Vein endothelial cell (primary cell): Measurements from ENCODE around the gene ROCK2. TPM values are rescaled to one million over a fixed set of nuclear protein-coding genes. Genes with fewer than 3 reads are reported as not detected.

Experiments used
- small RNA-seq: library from RNA; depleted of rRNA; stranded (forward); fragments of <200 nt; gene quantifications from one replicate; pipeline ENCODE3, GENCODE V24; 2012
- total RNA-seq: library from RNA; depleted of rRNA; stranded (reverse); fragments of >200 nt; gene quantifications from 2 replicates; pipeline ENCODE4 v1.2.3, GENCODE V29; 2012

The ROCK2 gene
- 50.6 and 65.2 TPM in 2 replicates for total RNA-seq

DNA sequence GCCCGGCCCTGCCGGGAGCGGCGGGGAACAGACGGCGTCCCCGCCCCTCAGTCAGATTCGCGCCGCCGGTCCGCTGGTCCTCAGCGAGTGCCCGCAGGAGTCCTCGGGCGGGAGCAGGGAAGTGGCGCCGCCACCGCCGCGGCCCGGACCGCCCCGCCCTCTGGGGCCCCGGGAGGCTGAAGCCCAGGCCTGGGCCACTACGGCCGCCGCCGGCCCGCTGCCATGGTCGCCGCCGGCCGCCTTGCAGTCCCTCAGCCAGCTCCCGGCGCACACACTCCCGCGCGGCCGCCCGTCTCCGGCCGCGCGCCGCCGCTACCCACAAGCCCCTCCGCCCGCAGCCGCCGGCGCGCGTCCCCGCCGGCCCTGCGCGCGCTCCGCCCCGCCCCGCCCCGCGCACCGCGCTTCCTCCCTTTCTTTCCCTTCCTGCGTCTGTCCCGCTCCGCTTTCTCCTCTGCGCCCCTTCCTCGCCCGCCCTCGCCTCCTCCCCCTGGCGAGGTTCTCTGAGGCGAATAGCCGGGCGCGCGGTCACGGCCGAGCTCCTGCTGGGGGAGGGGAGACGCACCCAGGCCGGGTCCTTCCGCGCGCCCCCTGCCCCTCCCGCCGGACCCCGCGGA, at the start of gene ROCK2:
ROCK2 (minus strand) TSS at position 295 of the 614 bp plus-strand sequence. CDS start 500 bp downstream, outside the sequence.

DNA sequence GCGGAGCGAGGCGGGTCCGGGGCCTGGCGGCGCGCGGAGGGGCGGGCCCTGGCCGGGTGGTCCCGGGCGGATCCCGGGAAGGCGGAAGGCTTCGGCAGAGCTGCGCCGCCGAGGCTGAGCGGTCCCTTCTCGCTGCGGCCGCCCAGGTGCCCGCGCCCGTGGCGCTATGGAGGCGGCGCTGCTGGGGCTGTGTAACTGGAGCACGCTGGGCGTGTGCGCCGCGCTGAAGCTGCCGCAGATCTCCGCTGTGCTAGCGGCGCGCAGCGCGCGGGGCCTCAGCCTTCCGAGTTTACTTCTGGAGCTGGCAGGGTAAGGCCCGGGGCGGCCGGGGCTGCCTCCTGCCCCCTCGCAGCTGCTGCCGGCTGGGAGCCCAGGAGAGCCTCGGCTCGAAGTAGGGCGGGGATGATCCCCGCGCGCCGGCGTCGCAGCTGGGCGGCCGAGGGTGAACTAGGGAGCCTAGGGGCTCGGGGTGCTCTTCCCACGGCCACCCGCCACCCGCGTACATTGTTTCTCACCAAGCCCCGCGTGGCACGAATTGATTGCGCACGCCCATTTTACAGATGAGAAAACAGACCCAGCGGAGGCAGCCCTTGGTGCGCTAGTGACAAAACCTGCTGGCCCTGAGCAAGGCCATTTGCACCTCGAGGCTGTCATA, 188.9 kb downstream of the ROCK2 start, which contains the start of gene SLC66A3:
SLC66A3 (plus strand) TSS at position 87 of the 655 bp plus-strand sequence; CDS start at position 167, 80 bp downstream.

Small RNAs within 50 kb of the gene (small RNA-seq; reads per million reads assigned to genes)
- not detected for gene RNU6-1081P

Other genes with a start within 250 kb of the ROCK2 start
- gene SLC66A3, start 189.2 kb downstream of the ROCK2 start, total RNA-seq: 21.9 and 32.7 TPM in 2 replicates
- gene E2F6, start 121.5 kb upstream of the ROCK2 start, total RNA-seq: 12.4 and 13.3 TPM in 2 replicates
- 0.19 and 0.33 TPM in 2 replicates for gene GREB1, start 189.4 kb upstream of the ROCK2 start, total RNA-seq